SU-DHL-6 (cell line): ENCODE results near the gene MAP3K1.

Source experiments
- H2AFZ ChIP-seq: fragments of 200-600 bp; sonication (generic); 2 replicates; pipeline ENCODE4 v1.6.1; 2014; ENCODE audit warnings: low read depth, mild to moderate bottlenecking, moderate library complexity, mixed read lengths, antibody characterized with exemption, low read length; ENCODE audit not compliant: severe bottlenecking
- H3F3A ChIP-seq: fragments of 200-600 bp; shearing (Covaris generic); 2 replicates; pipeline ENCODE4 v1.6.0; 2016; ENCODE audit warnings: antibody characterized with exemption, mild to moderate bottlenecking; ENCODE audit not compliant: insufficient read depth
- H3K27ac ChIP-seq: fragments of 200-600 bp; sonication (generic); 2 replicates; pipeline ENCODE4 v1.5.1; 2016; ENCODE audit warnings: low read depth, mild to moderate bottlenecking, low read length, moderate library complexity, mixed read lengths
- H3K27me3 ChIP-seq: fragments of 200-600 bp; sonication (generic), shearing (Covaris generic); 2 replicates; pipeline ENCODE4 v1.6.0; 2014; ENCODE audit warnings: mild to moderate bottlenecking, low read length
- H3K36me3 ChIP-seq: fragments of 200-600 bp; sonication (generic); 2 replicates; pipeline ENCODE4 v1.6.1; 2014; ENCODE audit warnings: mild to moderate bottlenecking, low read length, mixed read lengths
- H3K4me2 ChIP-seq: fragments of 300-600, 200-600 bp; shearing (Covaris generic), sonication (generic); 2 replicates; pipeline ENCODE4 v1.6.0; 2014; ENCODE audit warnings: low read length, low read depth, mild to moderate bottlenecking; ENCODE audit not compliant: poor library complexity, severe bottlenecking
- H3K4me3 ChIP-seq: fragments of 200-600 bp; sonication (generic); 2 replicates; pipeline ENCODE4 v1.5.1; 2014; ENCODE audit warnings: antibody characterized with exemption, low read length, mild to moderate bottlenecking, mixed read lengths; ENCODE audit not compliant: insufficient read depth, poor library complexity, severe bottlenecking
- H3K79me2 ChIP-seq: fragments of 200-600 bp; sonication (generic); 2 replicates; pipeline ENCODE4 v1.6.1; 2014; ENCODE audit warnings: mild to moderate bottlenecking, low read length, moderate library complexity; ENCODE audit not compliant: insufficient read depth
- H3K9ac ChIP-seq: fragments of 200-600 bp; sonication (generic); 2 replicates; pipeline ENCODE4 v1.7.0; 2014; ENCODE audit warnings: mild to moderate bottlenecking, low read length
- H3K9me2 ChIP-seq: fragments of 200-600 bp; sonication (generic); replicated peaks from 2 replicates; pipeline ENCODE4 v1.6.1; 2014; ENCODE audit warnings: low read length; ENCODE audit not compliant: insufficient read depth
- H3K9me3 ChIP-seq: fragments of 200-600 bp; sonication (generic); 2 replicates; pipeline ENCODE4 v1.6.1; 2014; ENCODE audit warnings: low read length, mixed read lengths; ENCODE audit not compliant: insufficient read depth
- H4K20me1 ChIP-seq: fragments of 200-600 bp; sonication (generic); 2 replicates; pipeline ENCODE4 v1.6.1; 2014; ENCODE audit warnings: low read depth, mild to moderate bottlenecking, antibody characterized with exemption, low read length, moderate library complexity, mixed read lengths
- CTCF ChIP-seq: fragments of 200-600 bp; sonication (generic); IDR thresholded peaks from one replicate; pipeline ENCODE4 v1.5.1; 2017; ENCODE audit warnings: antibody characterized with exemption, mild to moderate bottlenecking, low read length, moderate library complexity; ENCODE audit not compliant: insufficient read depth, poor library complexity, severe bottlenecking
- EZH2phosphoT487 ChIP-seq: fragments of 200-600 bp; sonication (generic), shearing (Covaris generic); conservative IDR thresholded peaks from 2 replicates; pipeline ENCODE4 v1.6.1; 2018; ENCODE audit warnings: mild to moderate bottlenecking, antibody characterized with exemption, low read length, moderate library complexity, mixed read lengths

The MAP3K1 gene

GRCh38 chr5:56849671-56850070 lies 34.3 kb downstream of the MAP3K1 start:
- peaks cover 48% of the 10 kb centered on the region for H4K20me1 ChIP-seq

GRCh38 chr5:56850423-56850822 lies 35.1 kb downstream of the MAP3K1 start:
- Histone ChIP-seq H4K20me1 (peaks cover 55% of the 10 kb centered on the region), H3K79me2 (peaks cover 62% of the 10 kb centered on the region), H3K4me3 (no peak overlapping the region), H3K27ac (no peak overlapping the region), H3F3A (no peaks in the 10 kb centered on the region), H3K9me3 (no peaks in the 10 kb centered on the region), H3K9ac (no peak overlapping the region), H3K27me3 (no peaks in the 10 kb centered on the region), H3K36me3 (no peaks in the 10 kb centered on the region), H2AFZ (no peak overlapping the region), H3K9me2 (no peaks in the 10 kb centered on the region), H3K4me2 (no peak overlapping the region)
- TF ChIP-seq CTCF (no peak), EZH2phosphoT487 (no peak)

More at GRCh38 chr5:56849671-56850070, 34.3 kb downstream of the MAP3K1 start:
- Histone ChIP-seq H3K4me2 (no peak overlapping the region), H3K9ac (no peak overlapping the region), H3K9me3 (no peaks in the 10 kb centered on the region), H3K4me3 (no peak overlapping the region), H3K79me2 (peaks cover 65% of the 10 kb centered on the region), H2AFZ (no peak overlapping the region), H3K27me3 (no peaks in the 10 kb centered on the region), H3K9me2 (no peaks in the 10 kb centered on the region), H3K36me3 (no peaks in the 10 kb centered on the region), H3K27ac (no peak overlapping the region), H3F3A (no peaks in the 10 kb centered on the region)
- TF ChIP-seq EZH2phosphoT487 (no peak), CTCF (no peak)

GRCh38 chr5:56851258-56851941 lies 36.1 kb downstream of the MAP3K1 start:
- peaks cover 62% of the 10 kb centered on the region for H3K79me2 ChIP-seq
- H3K9ac ChIP-seq, result no peak overlapping the region
- TF ChIP-seq CTCF, result no peak
- H3K4me3 ChIP-seq, result no peak overlapping the region
- no peaks in the 10 kb centered on the region for H3K9me3 ChIP-seq
- H3K4me2 ChIP-seq, result no peak overlapping the region
- H4K20me1 ChIP-seq, result peaks cover 57% of the 10 kb centered on the region
- H3K9me2 ChIP-seq, result no peaks in the 10 kb centered on the region
- no peaks in the 10 kb centered on the region for H3K36me3 ChIP-seq
- H2AFZ ChIP-seq, result no peak overlapping the region
- no peaks in the 10 kb centered on the region for H3F3A ChIP-seq
- H3K27ac ChIP-seq, result no peak overlapping the region
- H3K27me3 ChIP-seq, result no peaks in the 10 kb centered on the region
